Measurements from ENCODE around the gene BAZ2B.
A peak's percentile ranks its signal among the peaks of the same experiment; 100 is the strongest.

The BAZ2B gene

DNA sequence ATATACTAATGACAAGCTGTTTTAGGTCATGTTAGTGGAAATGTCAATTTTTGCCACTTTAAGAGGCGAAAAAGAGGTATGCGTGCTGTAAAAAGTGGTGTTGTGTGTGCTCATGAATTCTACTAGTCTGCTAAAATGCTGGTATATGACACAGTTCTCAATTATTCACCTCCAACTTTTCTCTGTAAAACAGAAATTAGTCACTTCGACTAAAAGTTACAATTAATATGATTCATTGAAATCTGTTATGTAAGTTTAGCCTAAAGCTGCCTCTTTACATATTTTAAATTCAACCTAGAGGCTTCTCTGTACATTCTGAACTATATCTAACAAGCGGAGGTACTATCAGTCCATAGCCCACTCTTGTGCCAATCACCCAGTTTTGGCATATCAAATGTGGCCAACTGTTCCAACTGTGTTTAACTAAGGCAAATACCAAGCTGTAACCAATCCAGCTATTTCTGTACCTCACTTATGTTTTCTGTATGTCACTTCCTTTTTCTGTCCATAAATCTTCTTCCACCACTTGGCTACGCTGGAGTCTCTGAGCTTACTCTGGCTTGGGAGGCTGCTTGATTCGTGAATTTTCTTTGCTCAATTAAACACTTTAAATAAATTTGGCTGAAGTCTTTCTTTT lies 20.8 kb downstream of the BAZ2B start:
- Histone ChIP-seq H3K36me3 (ENCODE audit: insufficient read depth, low read length) (no peaks in the 10 kb centered on the region), H3K9ac (ENCODE audit: insufficient read length) (no peak overlapping the region), H3K27ac (peak overlapping the region; percentile 45; the same call in 1 of the 2 replicates), H3K4me3 (no peak overlapping the region), H3K9me3 (ENCODE audit: low read depth, low read length) (no peaks in the 10 kb centered on the region; the same call in 1 of the 2 replicates)
- no peak for TF ChIP-seq POLR2AphosphoS5 (IDR thresholded peaks at IDR 0.05; ENCODE audit: borderline replicate concordance, low read depth, low read length)
- TF ChIP-seq FOXP2 (optimal IDR thresholded peaks at IDR 0.05; ENCODE audit: control extremely low read depth, extremely low read length, insufficient read depth) = no peak
- TF ChIP-seq EZH2 (IDR thresholded peaks at IDR 0.05) = no peak
- no peak for DNase-seq (ENCODE audit: low read depth, low spot score)

DNA sequence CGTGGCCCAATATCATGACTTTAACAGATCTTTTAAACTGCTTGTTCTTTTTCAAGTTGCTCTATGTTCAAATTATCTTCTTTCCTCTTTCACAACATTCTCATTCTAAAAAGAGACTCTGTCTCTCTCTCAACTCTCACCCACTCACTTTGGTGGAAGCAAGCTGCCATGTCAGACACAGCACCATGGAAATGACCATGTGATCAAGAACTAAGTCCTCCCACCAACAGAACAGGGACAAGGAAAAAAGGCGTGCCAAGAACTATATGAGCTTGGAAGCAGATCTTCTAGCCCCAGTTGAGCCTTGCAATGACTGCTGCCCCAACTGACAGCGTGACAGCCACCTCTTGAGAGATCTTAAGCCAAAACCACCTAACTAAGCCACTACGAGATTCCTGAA lies 23.9 kb downstream of the BAZ2B start:
- no peak overlapping the region for H3K27ac ChIP-seq
- H3K4me3 ChIP-seq = no peak overlapping the region
- no peaks in the 10 kb centered on the region for H3K36me3 ChIP-seq (ENCODE audit: insufficient read depth, low read length)
- no peak overlapping the region for H3K9ac ChIP-seq (ENCODE audit: insufficient read length)
- H3K9me3 ChIP-seq (ENCODE audit: low read depth, low read length) = no peaks in the 10 kb centered on the region; the same call in 1 of the 2 replicates
- TF ChIP-seq EZH2 (IDR thresholded peaks at IDR 0.05) (no peak), POLR2AphosphoS5 (IDR thresholded peaks at IDR 0.05; ENCODE audit: borderline replicate concordance, low read depth, low read length) (no peak), FOXP2 (optimal IDR thresholded peaks at IDR 0.05; ENCODE audit: control extremely low read depth, extremely low read length, insufficient read depth) (no peak)
- DNase-seq (ENCODE audit: low read depth, low spot score) = no peak

DNA sequence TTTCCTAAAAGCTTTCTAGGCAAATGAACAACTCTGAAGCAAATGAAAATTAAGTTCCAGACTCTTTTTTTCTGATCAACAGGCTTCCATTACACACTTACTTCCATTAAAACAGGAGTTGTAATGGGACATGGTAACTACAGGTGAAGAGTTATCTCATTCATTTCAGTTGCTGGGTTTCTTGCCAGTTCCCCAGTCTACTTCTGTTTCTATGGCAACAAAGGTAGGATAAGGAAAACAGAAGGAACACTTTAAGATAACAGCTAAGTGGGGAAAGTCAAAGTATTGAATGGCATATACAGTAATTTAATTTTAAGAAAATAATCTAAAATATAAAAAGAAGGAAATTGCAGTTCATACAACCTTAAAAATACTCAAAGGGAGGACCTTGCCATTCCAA lies 25.1 kb downstream of the BAZ2B start:
- no peak for DNase-seq (ENCODE audit: low read depth, low spot score)
- Histone ChIP-seq H3K36me3 (ENCODE audit: insufficient read depth, low read length) (no peaks in the 10 kb centered on the region), H3K9ac (ENCODE audit: insufficient read length) (no peak overlapping the region), H3K27ac (no peak overlapping the region), H3K4me3 (no peak overlapping the region), H3K9me3 (ENCODE audit: low read depth, low read length) (no peaks in the 10 kb centered on the region)
- no peak for TF ChIP-seq POLR2AphosphoS5 (IDR thresholded peaks at IDR 0.05; ENCODE audit: borderline replicate concordance, low read depth, low read length)
- TF ChIP-seq EZH2 (IDR thresholded peaks at IDR 0.05) = no peak
- no peak for TF ChIP-seq FOXP2 (optimal IDR thresholded peaks at IDR 0.05; ENCODE audit: control extremely low read depth, extremely low read length, insufficient read depth)

DNA sequence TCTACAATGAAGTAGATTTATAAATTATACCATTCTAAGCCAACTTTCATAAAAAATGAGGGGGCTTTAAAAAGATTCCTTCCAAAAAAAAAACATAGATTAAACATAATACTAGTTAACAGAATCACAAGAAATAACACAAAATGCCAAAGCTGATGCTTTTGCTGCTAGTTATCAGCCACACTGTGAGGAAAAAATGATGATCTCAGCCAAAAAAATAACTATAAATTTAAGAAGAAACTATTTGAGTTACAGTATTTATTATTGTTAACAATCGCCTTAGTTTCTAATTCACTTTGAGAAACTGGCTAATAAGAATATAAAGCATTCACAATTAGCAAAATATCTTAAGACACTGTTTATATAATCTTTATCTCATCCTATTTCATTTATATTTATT lies 27.1 kb downstream of the BAZ2B start:
- Histone ChIP-seq H3K9ac (ENCODE audit: insufficient read length) (no peak overlapping the region), H3K27ac (no peak overlapping the region), H3K9me3 (ENCODE audit: low read depth, low read length) (no peaks in the 10 kb centered on the region), H3K4me3 (no peak overlapping the region), H3K36me3 (ENCODE audit: insufficient read depth, low read length) (no peaks in the 10 kb centered on the region)
- TF ChIP-seq EZH2 (IDR thresholded peaks at IDR 0.05) (no peak), POLR2AphosphoS5 (IDR thresholded peaks at IDR 0.05; ENCODE audit: borderline replicate concordance, low read depth, low read length) (no peak), FOXP2 (optimal IDR thresholded peaks at IDR 0.05; ENCODE audit: control extremely low read depth, extremely low read length, insufficient read depth) (no peak)
- no peak for DNase-seq (ENCODE audit: low read depth, low spot score)

DNA sequence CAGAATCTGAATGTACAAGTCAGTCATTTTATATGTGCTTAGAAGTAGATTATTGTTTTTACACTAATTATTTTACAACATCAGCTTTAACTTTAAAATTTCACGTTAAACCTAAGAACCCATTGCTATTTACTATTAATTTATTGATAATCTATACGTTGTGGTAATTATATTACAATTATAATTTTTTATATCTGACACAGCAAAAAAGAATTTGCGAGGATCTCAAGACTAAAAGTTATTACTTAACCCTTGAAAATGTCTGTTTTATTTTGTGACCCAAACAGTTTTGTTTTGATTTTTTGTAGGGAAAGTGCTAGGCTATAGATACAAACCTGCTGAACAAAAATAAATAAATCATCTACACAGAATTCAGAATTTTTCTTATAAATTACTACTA lies 30.3 kb downstream of the BAZ2B start:
- Histone ChIP-seq H3K9me3 (ENCODE audit: low read depth, low read length) (no peaks in the 10 kb centered on the region), H3K9ac (ENCODE audit: insufficient read length) (peak overlapping the region; percentile 17), H3K4me3 (peak overlapping the region; percentile 59), H3K27ac (peak overlapping the region; percentile 79), H3K36me3 (ENCODE audit: insufficient read depth, low read length) (no peaks in the 10 kb centered on the region)
- no peak for DNase-seq (ENCODE audit: low read depth, low spot score)
- no peak for TF ChIP-seq POLR2AphosphoS5 (IDR thresholded peaks at IDR 0.05; ENCODE audit: borderline replicate concordance, low read depth, low read length)
- TF ChIP-seq EZH2 (IDR thresholded peaks at IDR 0.05) = no peak
- TF ChIP-seq FOXP2 (optimal IDR thresholded peaks at IDR 0.05; ENCODE audit: control extremely low read depth, extremely low read length, insufficient read depth) = no peak

DNA sequence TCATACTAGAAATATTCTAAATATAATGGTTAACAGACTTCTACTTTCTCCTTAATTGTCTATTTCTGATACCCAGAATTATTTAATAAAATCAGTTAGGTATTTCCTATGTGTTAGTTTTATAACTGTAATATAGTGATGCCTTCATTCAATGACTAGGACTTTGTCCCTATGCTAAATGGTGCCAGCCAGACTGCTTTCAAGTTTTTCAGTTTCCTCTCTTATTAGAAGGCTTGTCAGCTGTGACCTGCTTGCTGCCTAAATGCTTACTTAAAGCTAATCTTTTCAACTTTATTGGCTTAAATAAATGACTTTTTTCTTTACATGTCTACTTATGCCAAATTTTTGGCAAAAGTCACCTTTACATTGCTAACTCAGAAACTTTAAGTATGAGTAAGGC lies 30.7 kb downstream of the BAZ2B start:
- DNase-seq (ENCODE audit: low read depth, low spot score) = peak; percentile 91
- H3K9ac ChIP-seq (ENCODE audit: insufficient read length) = no peak overlapping the region
- H3K36me3 ChIP-seq (ENCODE audit: insufficient read depth, low read length) = no peaks in the 10 kb centered on the region
- peak overlapping the region; percentile 79 for H3K27ac ChIP-seq
- TF ChIP-seq FOXP2 (optimal IDR thresholded peaks at IDR 0.05; ENCODE audit: control extremely low read depth, extremely low read length, insufficient read depth) (no peak), EZH2 (IDR thresholded peaks at IDR 0.05) (no peak)
- peak overlapping the region; percentile 59 for H3K4me3 ChIP-seq
- H3K9me3 ChIP-seq (ENCODE audit: low read depth, low read length) = no peaks in the 10 kb centered on the region

DNA sequence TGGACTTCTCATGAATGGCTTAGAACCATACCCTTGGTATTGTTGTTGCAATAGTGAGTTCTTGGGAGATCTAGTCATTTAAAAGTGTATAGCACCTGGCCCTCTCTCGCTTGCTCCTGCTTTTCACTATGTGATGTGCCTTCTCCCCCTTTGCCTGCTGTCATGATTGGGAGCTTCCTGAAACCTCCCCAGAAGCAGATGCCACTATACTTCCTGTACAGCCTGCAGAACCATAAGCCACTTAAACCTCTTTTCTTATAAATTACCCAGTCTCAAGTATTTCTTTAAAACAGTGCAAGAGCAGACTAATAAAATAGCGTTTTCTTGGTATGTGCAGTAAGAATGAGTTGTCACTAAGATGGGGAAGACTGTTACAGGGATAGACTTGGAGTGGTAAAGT lies 31.6 kb downstream of the BAZ2B start:
- peak overlapping the region; percentile 79 for H3K27ac ChIP-seq
- H3K9ac ChIP-seq (ENCODE audit: insufficient read length) = no peak overlapping the region
- DNase-seq (ENCODE audit: low read depth, low spot score) = peak; percentile 65
- no peaks in the 10 kb centered on the region for H3K36me3 ChIP-seq (ENCODE audit: insufficient read depth, low read length)
- H3K9me3 ChIP-seq (ENCODE audit: low read depth, low read length) = no peaks in the 10 kb centered on the region
- peak overlapping the region; percentile 59 for H3K4me3 ChIP-seq
- TF ChIP-seq POLR2AphosphoS5 (IDR thresholded peaks at IDR 0.05; ENCODE audit: borderline replicate concordance, low read depth, low read length) (no peak), FOXP2 (optimal IDR thresholded peaks at IDR 0.05; ENCODE audit: control extremely low read depth, extremely low read length, insufficient read depth) (no peak), EZH2 (IDR thresholded peaks at IDR 0.05) (no peak)

DNA sequence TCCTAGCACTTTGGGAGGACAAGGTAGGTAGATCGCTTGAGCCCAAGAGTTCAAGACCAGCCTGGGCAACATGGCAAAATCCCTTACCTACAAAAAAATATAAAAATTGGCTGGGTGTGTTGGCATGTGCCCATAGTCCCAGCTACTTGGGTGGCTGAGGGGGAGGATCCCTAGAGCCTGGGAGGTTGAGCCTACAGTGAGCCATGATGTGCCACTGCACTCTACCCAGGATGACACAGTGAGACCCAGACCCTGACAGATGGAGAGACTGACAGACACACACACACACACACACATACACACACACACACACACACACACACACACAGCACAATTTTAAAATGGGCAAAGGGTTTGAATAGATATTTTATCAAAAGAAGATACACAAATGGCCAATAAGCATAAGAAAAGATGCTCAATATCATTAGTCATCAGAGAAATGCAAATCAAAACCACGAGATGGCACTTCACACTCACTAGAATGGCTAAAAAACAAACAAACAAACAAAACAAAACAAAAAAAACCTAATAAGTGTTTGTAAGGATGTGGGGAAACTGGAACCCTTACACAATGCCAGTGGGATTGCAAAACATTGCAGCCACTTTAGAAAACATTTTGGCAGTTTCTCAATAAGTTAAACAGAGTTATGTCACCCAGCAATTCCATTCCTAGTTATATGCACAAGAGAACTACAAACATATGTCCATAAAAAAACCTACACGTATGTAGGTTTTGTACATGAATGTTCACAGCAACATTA lies 42.3 kb downstream of the BAZ2B start:
- Histone ChIP-seq H3K27ac (no peak overlapping the region), H3K4me3 (no peak overlapping the region), H3K9ac (ENCODE audit: insufficient read length) (no peak overlapping the region), H3K9me3 (ENCODE audit: low read depth, low read length) (no peaks in the 10 kb centered on the region), H3K36me3 (ENCODE audit: insufficient read depth, low read length) (no peaks in the 10 kb centered on the region)
- DNase-seq (ENCODE audit: low read depth, low spot score) = no peak
- TF ChIP-seq FOXP2 (optimal IDR thresholded peaks at IDR 0.05; ENCODE audit: control extremely low read depth, extremely low read length, insufficient read depth) (no peak), EZH2 (IDR thresholded peaks at IDR 0.05) (no peak)

Measured in SK-N-MC (cell line).